T1000 (cell line): ENCODE measurements around the gene RAD51B.

ENCODE experiments used
- DNase-seq: peaks from one replicate; lab custom pipeline; 2025; ENCODE audit warnings: mixed read lengths; lab: John Stamatoyannopoulos, UW

Gene RAD51B

GRCh38 chr14:68727315-68728047 lies 907.9 kb downstream of the RAD51B start:
- no peak for DNase-seq

GRCh38 chr14:68728342-68729106 lies 908.9 kb downstream of the RAD51B start:
- DNase-seq, result no peak

DNA sequence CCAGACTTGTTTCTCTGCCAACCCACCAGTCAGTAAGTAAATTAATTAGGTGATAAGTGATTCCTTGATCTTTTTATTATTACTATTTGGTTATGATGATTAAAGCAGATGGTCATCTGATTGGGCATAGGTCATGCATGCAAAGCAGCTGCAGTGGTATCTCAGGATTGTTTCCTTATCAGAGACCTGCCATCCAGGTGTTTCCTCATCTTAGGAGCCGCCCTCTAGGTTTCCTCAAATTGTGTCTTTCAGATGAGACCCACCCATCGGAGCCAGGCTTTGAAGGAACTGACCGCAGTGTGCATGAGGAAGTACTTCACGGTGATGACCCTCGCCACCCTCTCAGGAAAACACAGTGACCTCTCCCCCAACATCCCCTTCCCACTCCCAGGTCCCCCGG lies 910.0 kb downstream of the RAD51B start:
- DNase-seq, result no peak

- DNase-seq, result no peak
Observed at GRCh38 chr14:68730348-68730747, 910.8 kb downstream of the RAD51B start.

- no peak for DNase-seq
Observed at GRCh38 chr14:68730811-68731425, 911.3 kb downstream of the RAD51B start.

GRCh38 chr14:68733086-68733914 lies 913.7 kb downstream of the RAD51B start:
- no peak for DNase-seq

DNA sequence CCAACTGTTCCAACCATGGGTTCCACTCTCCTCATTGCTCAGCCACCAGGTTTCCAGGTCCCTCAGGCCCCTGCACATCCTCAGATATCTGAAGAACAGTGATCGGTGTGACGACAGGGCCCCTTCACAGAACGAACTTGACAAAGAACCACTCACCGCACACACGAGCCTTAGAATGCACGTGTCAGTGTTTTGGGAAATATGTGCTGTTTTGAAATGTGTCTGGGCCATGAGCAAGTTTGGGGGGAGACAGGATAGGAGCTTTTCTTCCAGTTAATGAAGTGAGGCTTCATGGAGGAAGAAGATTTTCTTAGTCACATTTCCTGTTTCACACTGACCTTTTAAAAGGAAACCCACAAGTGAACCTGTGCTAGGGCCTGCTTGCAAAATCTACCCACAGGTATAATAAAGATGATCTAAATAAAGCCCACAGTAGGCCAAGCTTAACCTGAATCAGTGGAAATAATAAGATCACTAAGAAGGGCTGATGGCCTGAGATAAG lies 914.7 kb downstream of the RAD51B start:
- DNase-seq, result no peak

- no peak for DNase-seq
Observed at GRCh38 chr14:68735856-68736255, 916.3 kb downstream of the RAD51B start.

- no peak for DNase-seq
Observed at GRCh38 chr14:68736471-68736871, 916.9 kb downstream of the RAD51B start.

DNA sequence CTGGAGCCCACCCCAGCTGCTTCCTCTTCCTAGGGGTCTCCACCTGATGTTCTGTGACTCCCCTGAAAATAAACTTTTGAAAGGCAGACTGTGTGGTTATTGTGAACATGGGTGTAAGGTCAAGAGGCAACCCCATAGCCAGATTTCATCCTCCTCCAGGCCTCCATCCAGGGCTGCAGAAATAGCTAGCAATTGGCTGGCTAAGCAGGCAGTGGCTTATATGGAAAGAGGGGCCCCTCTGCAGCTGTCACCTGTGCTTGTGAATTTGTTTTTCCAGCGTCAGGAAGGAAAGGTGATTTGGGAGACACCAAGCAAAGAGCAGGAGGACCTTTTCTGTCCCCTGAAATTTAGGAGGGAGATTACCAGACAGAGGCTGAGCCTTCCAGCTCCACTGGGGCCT lies 917.5 kb downstream of the RAD51B start:
- DNase-seq, result no peak

GRCh38 chr14:68738559-68738958 lies 919.0 kb downstream of the RAD51B start:
- no peak for DNase-seq

DNA sequence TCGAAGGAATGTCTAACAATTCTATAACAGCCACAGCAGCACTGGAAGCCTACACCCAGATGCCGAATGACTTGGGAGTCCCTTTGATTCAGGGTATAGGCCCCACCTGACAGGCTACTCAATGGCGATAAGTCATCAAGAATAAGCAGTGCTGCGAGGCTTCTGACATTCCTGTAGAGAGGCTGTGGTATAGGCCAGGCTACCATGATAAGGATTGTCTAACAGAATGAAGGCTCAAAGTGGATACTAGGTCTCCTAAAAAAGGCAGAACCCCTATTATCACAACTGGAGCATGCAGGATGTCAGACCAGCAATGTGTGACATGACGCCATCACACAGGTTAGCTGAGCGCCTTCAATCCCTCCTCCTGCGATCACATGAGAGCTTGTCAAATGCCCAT lies 920.1 kb downstream of the RAD51B start:
- DNase-seq, result no peak

GRCh38 chr14:68740788-68741476 lies 921.4 kb downstream of the RAD51B start:
- DNase-seq, result no peak

DNA sequence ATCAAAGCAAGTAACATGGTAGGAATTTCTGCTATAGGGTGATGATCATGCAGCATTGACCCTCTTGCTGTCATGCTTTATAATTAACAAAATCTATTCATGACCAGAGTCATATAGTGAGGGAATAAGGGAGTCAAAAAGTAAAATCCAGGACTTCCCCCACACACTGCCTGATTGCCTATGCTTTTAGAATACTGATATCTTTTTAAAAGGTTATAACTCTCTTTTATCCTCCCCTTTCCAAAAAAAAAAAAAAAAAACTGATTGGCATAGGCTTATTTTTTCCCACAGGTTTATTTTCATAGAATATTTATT lies 921.9 kb downstream of the RAD51B start:
- DNase-seq, result no peak

- DNase-seq, result no peak
Observed at GRCh38 chr14:68741839-68742470, 922.4 kb downstream of the RAD51B start.

DNA sequence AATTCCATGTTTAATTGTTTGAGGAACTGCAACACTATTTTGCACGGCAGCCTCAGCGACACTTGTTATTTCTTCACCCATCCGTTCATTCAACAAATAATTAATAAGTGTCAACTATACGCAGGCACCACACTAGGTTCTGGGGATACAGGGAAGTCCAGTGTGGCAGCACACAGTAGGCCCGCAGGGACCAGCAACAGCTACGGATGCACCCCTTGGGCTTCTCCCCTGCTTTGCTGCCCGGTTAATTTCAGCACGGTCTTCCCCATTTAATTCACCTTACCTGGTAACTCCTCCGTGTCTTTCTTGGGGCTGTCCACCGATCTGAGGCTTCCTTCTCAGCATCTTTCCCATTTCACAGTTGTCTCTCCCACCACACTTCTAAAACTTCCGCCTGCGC lies 925.0 kb downstream of the RAD51B start:
- no peak for DNase-seq

DNA sequence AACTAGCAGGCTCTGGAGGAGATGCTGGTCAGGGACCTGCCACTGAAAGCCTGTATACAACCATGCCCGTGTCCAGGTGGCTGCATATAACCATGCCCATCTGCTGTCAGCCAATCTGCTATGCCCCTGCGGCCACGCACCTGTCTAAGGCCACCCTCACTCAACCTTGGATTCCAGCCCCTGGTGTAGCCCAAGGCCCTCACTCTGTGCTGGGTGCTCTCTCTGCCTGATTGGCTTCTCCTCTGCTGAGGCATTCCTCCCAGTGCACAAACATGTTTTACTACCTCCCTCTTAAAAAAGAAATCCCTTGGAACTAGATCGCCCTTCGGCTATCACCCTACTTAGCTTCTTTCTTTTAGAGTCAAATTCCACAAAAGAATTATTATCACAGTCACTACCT lies 927.8 kb downstream of the RAD51B start:
- no peak for DNase-seq

DNA sequence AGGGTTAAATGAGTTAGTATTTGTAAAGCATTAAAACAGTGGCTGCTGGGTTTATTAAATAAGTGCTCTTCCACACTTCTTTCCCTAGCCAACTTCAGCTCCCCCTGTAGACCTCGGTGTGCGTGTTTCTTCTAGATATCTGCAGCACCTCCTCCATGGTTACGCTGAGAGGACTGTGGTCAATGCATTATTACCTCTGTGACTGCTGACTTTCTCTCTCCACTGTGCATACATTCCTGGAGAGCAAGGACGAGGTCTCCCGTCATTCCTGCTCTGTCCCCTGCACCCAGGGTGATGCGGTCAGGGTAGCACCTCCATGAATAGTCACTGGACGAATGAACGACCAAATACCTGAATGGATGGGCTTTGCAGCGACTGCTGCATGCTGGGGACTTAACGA lies 928.7 kb downstream of the RAD51B start:
- DNase-seq, result no peak

- no peak for DNase-seq
Observed at GRCh38 chr14:68748691-68749090, 929.1 kb downstream of the RAD51B start.

DNA sequence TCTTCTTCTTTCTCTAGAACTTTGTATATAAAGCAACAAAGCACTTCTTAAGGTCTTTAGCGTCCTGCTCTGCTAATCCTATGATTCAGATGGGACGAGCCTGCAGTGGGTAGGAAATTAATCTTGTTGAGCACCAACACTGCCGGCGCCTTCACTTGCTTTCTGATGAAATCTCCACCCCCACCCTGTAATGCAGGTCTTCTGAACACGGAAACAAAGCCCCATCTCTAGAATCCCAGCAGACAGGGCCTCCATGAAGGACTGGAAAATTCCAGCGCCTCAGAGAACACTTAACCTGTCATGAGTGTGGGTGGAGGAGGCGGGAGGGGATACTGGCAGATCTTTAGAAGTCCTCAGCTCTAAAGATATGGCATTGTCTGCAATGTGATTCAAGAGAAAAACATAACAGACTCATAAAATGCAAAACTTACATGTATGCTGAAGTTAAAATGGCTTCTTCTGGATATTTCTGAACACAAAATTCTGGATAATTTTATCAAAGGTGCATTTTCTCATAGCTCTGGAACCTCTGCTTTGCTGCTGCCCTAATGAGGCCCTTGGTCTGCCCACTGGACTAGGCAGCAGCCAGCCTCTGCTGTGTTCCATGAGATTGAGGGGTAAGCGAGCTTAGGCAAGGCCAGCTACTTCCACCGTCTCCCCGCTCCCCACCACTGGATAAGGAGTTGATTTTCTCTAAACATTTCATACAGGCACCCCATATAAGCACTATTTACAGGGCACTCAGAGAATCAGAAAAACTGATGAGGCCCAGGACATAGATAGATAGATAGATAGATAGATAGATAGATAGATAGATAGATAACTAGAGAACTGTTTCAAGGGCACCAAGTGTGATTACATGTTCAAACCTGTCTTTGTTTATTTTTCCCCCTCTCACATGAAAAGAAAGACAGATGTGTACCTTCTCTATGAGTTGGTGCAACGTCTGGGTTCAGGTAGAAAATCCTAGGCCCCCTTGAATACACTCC lies 930.2 kb downstream of the RAD51B start:
- DNase-seq, result no peak
